Small intestine (tissue), 7 donors: ENCODE data around the gene PDE7B. TPM values are rescaled to one million over a fixed set of nuclear protein-coding genes. Genes with fewer than 3 reads are reported as not detected.

Experiments
- DNase-seq, 2 donors: peaks; one replicate each; pipeline versions ENCODE4 v3.0.0 to v3.0.0-alpha.2; 2013
- FAIRE-seq: peaks from 2 replicates; lab custom pipeline; 2012; peaks lifted over from hg19 to GRCh38; lab: Jason Lieb, UNC
- H3K27ac ChIP-seq, 3 donors: one replicate each; pipeline ENCODE4 v1.5.1; 2013; ENCODE audit warnings: low read length in 2 of 3, mild to moderate bottlenecking in 2 of 3, control low read depth in 1 of 3, inconsistent platforms in 1 of 3, low read depth in 1 of 3, moderate library complexity in 1 of 3
- H3K27me3 ChIP-seq, 3 donors: one replicate each; pipeline ENCODE4 v1.6.1; 2013; ENCODE audit warnings: low read length in 3 of 3, inconsistent platforms in 1 of 3; ENCODE audit not compliant: control insufficient read depth in 3 of 3, insufficient read depth in 3 of 3
- H3K36me3 ChIP-seq, 3 donors: one replicate each; pipeline ENCODE4 v1.6.1; 2013; ENCODE audit warnings: low read length in 3 of 3, inconsistent platforms in 1 of 3, low read depth in 1 of 3, mild to moderate bottlenecking in 1 of 3, moderate library complexity in 1 of 3; ENCODE audit not compliant: control insufficient read depth in 3 of 3, insufficient read depth in 2 of 3
- H3K4me1 ChIP-seq, 3 donors: one replicate each; pipeline ENCODE4 v1.6.1; 2013; ENCODE audit warnings: low read length in 2 of 3, inconsistent platforms in 1 of 3, low read depth in 1 of 3, mild to moderate bottlenecking in 1 of 3, moderate library complexity in 1 of 3; ENCODE audit not compliant: control insufficient read depth in 3 of 3, insufficient read depth in 2 of 3
- H3K4me3 ChIP-seq, 3 donors: one replicate each; pipeline ENCODE4 v1.5.1; 2013; ENCODE audit warnings: low read length in 3 of 3, control low read depth in 1 of 3, inconsistent platforms in 1 of 3, low read depth in 1 of 3, mild to moderate bottlenecking in 1 of 3, moderate library complexity in 1 of 3
- H3K9me3 ChIP-seq, 2 donors: one replicate each; pipeline ENCODE4 v1.6.1; 2013; ENCODE audit warnings: low read depth in 1 of 2, low read length in 1 of 2; ENCODE audit not compliant: control insufficient read depth in 2 of 2, insufficient read depth in 1 of 2
- WGBS, 3 donors: extraction: QIAGEN DNeasy Blood & Tissue Kit; methylation state at CpG; one replicate each; pipeline ENCODE4 v1.1.7; 2013; 5-methylcytosine and 5-hydroxymethylcytosine counted together
- polyA plus RNA-seq, 4 donors: library from polyadenylated mRNA; stranded (reverse) in 3 of 4; unstranded in 1 of 4; fragments of 200-250 nt in 3 of 4; fragments of 120-200 nt in 1 of 4; gene quantifications; one replicate each; pipeline versions ENCODE4 v1.2.1 to v1.2.3, GENCODE V29; 2013
- donor health status: healthy with polysubstance abuse.
- donor health status: control.
- donor health status: control.
- donor health status: Bipolar disorder and iron deficiency.
- donor health status: healthy.

Gene PDE7B
- polyA plus RNA-seq, 4 donors: 0.22 to 1.4 (median 0.82) TPM

DNA sequence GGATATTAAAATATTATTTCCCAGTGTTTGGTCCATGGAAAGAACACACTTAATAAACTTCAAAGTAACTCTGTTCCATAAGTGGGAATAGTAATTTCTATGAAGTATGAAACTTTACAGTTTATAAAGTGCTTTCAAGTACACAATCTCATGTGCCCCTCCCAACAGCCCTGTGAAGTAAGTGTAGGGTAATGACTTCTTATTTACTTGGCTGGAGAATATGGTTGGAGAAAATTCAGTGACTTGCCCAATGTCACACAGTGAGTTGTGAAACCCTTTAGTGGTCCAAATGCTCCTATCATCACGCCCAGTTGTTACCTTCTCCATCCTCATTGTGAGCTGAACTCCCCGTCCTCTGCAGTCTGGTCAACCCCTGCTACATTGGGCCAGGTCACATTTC lies 141.2 kb downstream of the PDE7B start:
- Histone ChIP-seq H3K4me1 (no peaks in the 10 kb centered on the region), H3K27ac (no peak overlapping the region), H3K4me3 (no peak overlapping the region), H3K27me3 (no peaks in the 10 kb centered on the region), H3K36me3 (no peaks in the 10 kb centered on the region), H3K9me3 (no peaks in the 10 kb centered on the region)
- DNase-seq (no peak), FAIRE-seq (no peak)
- WGBS, 3 donors: 81 to 92% (median 87%) methylated on average over 2 of the region's 2 CpGs

DNA sequence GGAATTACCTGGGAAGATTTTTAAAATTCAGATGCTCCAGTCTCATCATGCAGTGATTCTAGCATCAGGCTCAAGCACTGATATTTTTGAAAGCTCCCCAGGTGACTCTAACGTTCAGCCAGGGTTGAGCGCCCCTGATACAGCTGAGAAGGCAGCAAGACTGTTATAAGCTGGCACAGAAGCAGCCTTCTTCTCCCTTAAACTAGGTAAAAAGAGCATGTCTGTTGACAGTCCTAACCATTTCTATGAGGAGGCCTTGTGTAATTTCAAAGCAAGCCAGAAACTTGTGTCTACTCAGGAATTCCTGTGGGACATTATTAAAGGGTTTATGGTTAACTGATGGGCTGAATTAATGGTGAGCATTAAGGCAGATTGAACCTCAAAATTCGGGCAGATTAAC lies 141.9 kb downstream of the PDE7B start:
- Histone ChIP-seq H3K27ac (no peak overlapping the region), H3K4me3 (no peak overlapping the region), H3K4me1 (no peaks in the 10 kb centered on the region), H3K27me3 (no peaks in the 10 kb centered on the region), H3K36me3 (no peaks in the 10 kb centered on the region), H3K9me3 (no peaks in the 10 kb centered on the region)
- no peak for DNase-seq
- no peak for FAIRE-seq
- 77 to 86% (median 83%) methylated on average over 3 of the region's 3 CpGs for WGBS, 3 donors

DNA sequence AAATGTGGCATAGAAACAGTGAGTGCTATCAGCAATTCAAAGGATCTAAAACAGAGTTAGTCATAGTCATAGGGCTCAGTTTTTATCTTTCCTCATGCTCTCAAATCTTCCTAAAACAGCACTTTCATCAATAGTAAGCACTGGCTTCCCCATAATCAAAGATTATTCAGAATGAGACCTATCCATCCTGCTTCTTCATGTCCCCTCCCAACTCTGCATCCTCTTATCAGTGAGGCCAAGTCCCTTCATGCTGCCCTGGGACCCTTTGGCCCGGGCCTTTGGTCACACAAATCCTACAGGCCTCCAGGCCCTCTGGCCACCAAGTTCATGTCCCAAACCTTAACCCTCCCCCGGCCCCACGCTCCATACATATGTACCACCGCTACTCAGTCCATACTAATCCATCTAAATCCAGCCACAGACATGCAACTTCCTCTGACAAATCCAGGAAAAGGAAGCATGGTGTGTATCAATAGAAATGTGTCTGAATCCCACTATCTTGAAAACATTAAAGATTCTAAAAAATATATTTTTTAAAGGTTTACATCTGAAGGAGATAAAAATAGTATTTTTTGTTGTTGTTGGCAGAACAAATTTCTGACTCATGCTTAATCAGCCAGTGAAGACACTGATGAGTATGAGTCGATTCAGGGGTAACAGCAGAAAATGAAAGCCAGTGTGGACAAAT lies 143.5 kb downstream of the PDE7B start:
- no peak for FAIRE-seq

DNA sequence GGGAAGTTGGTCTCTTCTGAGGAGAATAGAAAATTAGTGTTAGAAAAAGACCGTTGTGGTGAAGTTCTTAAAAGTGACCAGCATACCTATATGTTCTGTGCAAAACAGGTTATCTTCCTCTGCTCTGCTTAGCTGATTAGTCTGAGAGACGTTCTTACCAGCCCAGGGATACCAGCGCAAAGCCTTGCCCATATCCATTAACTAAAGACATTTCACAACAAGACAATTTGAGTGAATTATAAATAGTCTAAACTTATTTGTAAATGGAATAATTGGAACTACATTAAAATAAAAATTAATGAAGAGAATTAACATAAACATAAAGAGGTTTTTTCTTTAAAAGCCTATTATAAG lies 144.0 kb downstream of the PDE7B start:
- H3K9me3 ChIP-seq: no peaks in the 10 kb centered on the region
- DNase-seq: no peak
- H3K4me3 ChIP-seq: no peak overlapping the region
- WGBS, 3 donors: 61 to 78% (median 75%) methylated on average over 3 of the region's 3 CpGs
- H3K27ac ChIP-seq: no peak overlapping the region
- H3K36me3 ChIP-seq: no peaks in the 10 kb centered on the region
- H3K4me1 ChIP-seq: no peaks in the 10 kb centered on the region
- no peaks in the 10 kb centered on the region for H3K27me3 ChIP-seq
- FAIRE-seq: no peak

More for the DNA sequence above, 143.5 kb downstream of the PDE7B start:
- DNase-seq: no peak
- H3K9me3 ChIP-seq: no peaks in the 10 kb centered on the region
- peak overlapping the region in 1 of 3 donors; percentile 66 for H3K27ac ChIP-seq
- no peaks in the 10 kb centered on the region for H3K4me1 ChIP-seq
- no peaks in the 10 kb centered on the region for H3K27me3 ChIP-seq
- 80 to 89% (median 88%) methylated on average over 5 of the region's 5 CpGs for WGBS, 3 donors
- H3K4me3 ChIP-seq: no peak overlapping the region
- H3K36me3 ChIP-seq: no peaks in the 10 kb centered on the region

DNA sequence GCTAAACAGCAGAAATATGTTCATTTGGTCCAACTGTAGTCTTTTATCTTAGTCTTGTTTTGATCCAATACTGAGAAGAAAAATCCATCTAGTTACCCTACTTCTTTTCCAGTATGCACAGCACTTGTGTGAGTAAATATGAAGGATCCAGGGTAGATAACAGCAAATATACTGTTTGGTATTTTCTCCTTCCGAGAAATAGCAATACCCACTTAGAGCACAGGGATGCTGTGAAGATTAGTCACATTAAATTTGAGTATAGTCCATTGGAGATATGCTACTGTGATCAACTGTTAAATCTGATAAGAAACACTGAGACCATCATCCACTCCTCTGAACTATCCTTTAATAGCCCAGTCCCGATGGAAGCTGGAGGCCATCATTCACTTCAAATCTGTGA lies 145.2 kb downstream of the PDE7B start:
- no peaks in the 10 kb centered on the region for H3K9me3 ChIP-seq
- FAIRE-seq (no peak), DNase-seq (no peak)
- H3K27ac ChIP-seq: no peak overlapping the region
- no peaks in the 10 kb centered on the region for H3K27me3 ChIP-seq
- WGBS, 3 donors: 90 to 97% (median 97%) methylated on average over 2 of the region's 2 CpGs
- H3K4me1 ChIP-seq: no peaks in the 10 kb centered on the region
- H3K4me3 ChIP-seq: no peak overlapping the region
- H3K36me3 ChIP-seq: no peaks in the 10 kb centered on the region

DNA sequence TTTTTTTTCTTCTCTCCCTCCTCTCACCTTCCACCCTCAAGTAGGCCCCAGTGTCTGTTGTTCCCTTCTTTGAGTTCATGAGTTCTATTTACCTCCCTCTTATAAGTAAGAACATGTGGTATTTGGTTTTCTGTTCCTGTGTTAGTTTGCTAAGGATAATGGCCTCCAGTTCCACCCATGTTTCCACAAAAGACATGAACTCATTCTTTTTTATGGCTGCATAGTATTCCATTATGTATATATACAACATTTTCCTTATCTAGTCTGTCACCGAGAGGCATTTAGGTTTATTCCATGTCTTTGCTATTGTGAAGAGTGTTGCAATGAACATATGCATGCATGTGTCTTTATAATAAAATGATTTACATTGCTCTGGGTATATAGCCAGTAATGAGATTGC lies 147.9 kb downstream of the PDE7B start:
- Histone ChIP-seq H3K4me3 (no peak overlapping the region), H3K9me3 (no peaks in the 10 kb centered on the region), H3K27ac (no peak overlapping the region), H3K36me3 (no peaks in the 10 kb centered on the region), H3K27me3 (no peaks in the 10 kb centered on the region), H3K4me1 (no peaks in the 10 kb centered on the region)
- FAIRE-seq: no peak
- no peak for DNase-seq
- WGBS, 3 donors: 93 to 100% (median 96%) methylated on average over 1 of the region's 1 CpG

DNA sequence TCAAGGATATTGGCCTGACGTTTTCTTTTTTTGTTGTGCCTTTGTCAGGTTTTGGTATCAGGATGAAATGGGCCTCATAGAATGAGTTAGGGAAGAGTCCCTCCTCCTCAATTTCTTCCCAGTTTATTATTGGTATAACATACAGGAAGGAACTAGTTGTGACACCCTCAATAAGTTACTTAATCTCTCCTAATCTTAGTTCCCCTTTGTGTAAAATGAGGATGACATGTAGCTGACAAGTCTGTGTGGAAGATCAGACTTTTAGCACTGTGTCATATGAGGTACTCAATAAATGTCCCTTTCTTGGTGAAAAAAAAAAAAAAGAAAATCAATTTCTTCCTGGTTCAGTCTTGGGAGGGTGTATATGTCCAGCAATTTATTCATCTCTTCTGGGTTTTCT lies 155.8 kb downstream of the PDE7B start:
- H3K9me3 ChIP-seq: no peaks in the 10 kb centered on the region
- 62 to 77% (median 73%) methylated on average over 1 of the region's 1 CpG for WGBS, 3 donors
- no peak for FAIRE-seq

DNA sequence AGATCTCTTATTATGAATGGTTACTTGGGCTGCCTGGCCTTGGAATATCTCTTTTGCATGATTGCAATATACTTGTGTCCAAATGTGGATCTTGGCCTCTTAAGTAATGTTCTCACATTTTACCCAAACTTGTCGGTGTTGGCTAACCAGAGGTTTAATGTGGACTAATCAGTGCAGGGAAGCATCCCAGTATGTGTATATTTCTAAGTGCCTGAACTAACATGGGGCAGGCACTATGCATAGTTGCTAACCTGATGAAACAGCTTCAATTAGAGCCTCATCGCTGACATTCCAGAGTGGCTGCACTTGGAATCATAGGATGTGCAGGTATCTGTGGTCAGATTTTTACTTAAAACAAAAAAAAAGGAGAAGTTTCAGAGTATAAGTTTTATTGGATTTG lies 160.0 kb downstream of the PDE7B start:
- Histone ChIP-seq H3K4me3 (no peak overlapping the region), H3K9me3 (no peaks in the 10 kb centered on the region), H3K27me3 (no peaks in the 10 kb centered on the region), H3K36me3 (no peaks in the 10 kb centered on the region), H3K4me1 (no peaks in the 10 kb centered on the region), H3K27ac (no peak overlapping the region)
- WGBS, 3 donors: 85 to 94% (median 93%) methylated on average over 2 of the region's 2 CpGs
- DNase-seq (no peak), FAIRE-seq (no peak)

More for the DNA sequence above, 155.8 kb downstream of the PDE7B start:
- Histone ChIP-seq H3K36me3 (no peaks in the 10 kb centered on the region), H3K4me3 (no peak overlapping the region), H3K27me3 (no peaks in the 10 kb centered on the region), H3K27ac (no peak overlapping the region), H3K4me1 (no peaks in the 10 kb centered on the region)
- DNase-seq: no peak
